NCI-H146 treated with DMSO at 0.1 percent for 48 hours (cell line): Measurements from ENCODE around the gene CPNE1.
A peak's percentile ranks its signal among the peaks of the same experiment; 100 is the strongest.

ENCODE experiments used
- DNase-seq: peaks from one replicate; lab custom pipeline; 2025; ENCODE audit not compliant: unreplicated experiment; lab: John Stamatoyannopoulos, UW

Gene CPNE1

GRCh38 chr20:35621560-35621946, 43.1 kb downstream of the CPNE1 start:
- no peak for DNase-seq

GRCh38 chr20:35620818-35621559, 43.7 kb downstream of the CPNE1 start:
- DNase-seq, result no peak

- DNase-seq, result peak; percentile 84
These were observed 45.3 kb downstream of the CPNE1 start for GRCh38 chr20:35619196-35620095.

- peak; percentile 39 for DNase-seq
These were observed 46.2 kb downstream of the CPNE1 start for GRCh38 chr20:35618263-35619131.

- DNase-seq, result peak; percentile 72
These were observed 47.1 kb downstream of the CPNE1 start for GRCh38 chr20:35617397-35618262.

GRCh38 chr20:35616465-35617396, 48.0 kb downstream of the CPNE1 start:
- peak; percentile 66 for DNase-seq

- DNase-seq, result peak; percentile 100
These were observed 48.8 kb downstream of the CPNE1 start, which contains the start of gene SPAG4 for GRCh38 chr20:35615667-35616464. TSS of gene SPAG4 (plus strand) at chr20:35615829. CDS start at chr20:35616004, 175 bp downstream.

GRCh38 chr20:35611482-35611881, 53.2 kb downstream of the CPNE1 start:
- DNase-seq, result no peak

GRCh38 chr20:35610833-35611427, 53.8 kb downstream of the CPNE1 start:
- no peak for DNase-seq

- DNase-seq, result no peak
These were observed 57.5 kb downstream of the CPNE1 start for GRCh38 chr20:35607003-35607735.

GRCh38 chr20:35606127-35606526, 58.6 kb downstream of the CPNE1 start:
- no peak for DNase-seq

GRCh38 chr20:35604449-35604747, 60.3 kb downstream of the CPNE1 start:
- no peak for DNase-seq

GRCh38 chr20:35603695-35604448, 60.8 kb downstream of the CPNE1 start:
- no peak for DNase-seq

- no peak for DNase-seq
These were observed 61.7 kb downstream of the CPNE1 start for GRCh38 chr20:35602851-35603495.

GRCh38 chr20:35601990-35602389, 62.7 kb downstream of the CPNE1 start:
- no peak for DNase-seq
